Immature natural killer cell (primary cell): Measurements from ENCODE around the gene AHI1. TPM values are rescaled to one million over a fixed set of nuclear protein-coding genes. Genes with fewer than 3 reads are reported as not detected.

Source experiments
- DNase-seq, 3 donors: peaks; one replicate each; pipeline ENCODE4 v3.0.0; 2022; ENCODE audit warnings: mixed read lengths in 1 of 3
- H3K27ac Mint-ChIP-seq, 6 donors: one replicate each; pipeline ENCODE4 v1.8.0; 2020; ENCODE audit warnings: mixed read lengths in 6 of 6, mild to moderate bottlenecking in 5 of 6, inconsistent platforms in 4 of 6, moderate library complexity in 3 of 6
- H3K27me3 Mint-ChIP-seq, 3 donors: one replicate each; pipeline ENCODE4 v1.8.0; 2020 to 2021; ENCODE audit warnings: low read depth in 3 of 3, mild to moderate bottlenecking in 3 of 3, mixed read lengths in 3 of 3, moderate library complexity in 3 of 3, inconsistent platforms in 1 of 3
- H3K36me3 Mint-ChIP-seq, 3 donors: one replicate each; pipeline ENCODE4 v1.8.0; 2020; ENCODE audit warnings: mixed read lengths in 3 of 3, inconsistent platforms in 2 of 3, mild to moderate bottlenecking in 2 of 3
- H3K4me1 Mint-ChIP-seq, 2 donors: one replicate each; pipeline ENCODE4 v1.8.0; 2020; ENCODE audit warnings: inconsistent platforms in 2 of 2, mild to moderate bottlenecking in 2 of 2, mixed read lengths in 2 of 2, moderate library complexity in 1 of 2
- H3K4me3 Mint-ChIP-seq, 5 donors: one replicate each; pipeline ENCODE4 v1.8.0; 2020; ENCODE audit warnings: mild to moderate bottlenecking in 5 of 5, mixed read lengths in 5 of 5, inconsistent platforms in 3 of 5, moderate library complexity in 3 of 5
- H3K9me3 Mint-ChIP-seq, 6 donors: one replicate each; pipeline ENCODE4 v1.8.0; 2020; ENCODE audit warnings: mild to moderate bottlenecking in 6 of 6, mixed read lengths in 6 of 6, inconsistent platforms in 4 of 6, moderate library complexity in 3 of 6
- polyA plus RNA-seq, 3 donors: library from polyadenylated mRNA; unstranded; fragments of 300-500 nt; fragmentation: Illumina TruSeq; gene quantifications; one replicate each; pipeline ENCODE4 v1.2.3, GENCODE V29; 2021

The AHI1 gene
- polyA plus RNA-seq, 3 donors from 2014 or later, result 1.5 to 4.9 (median 4.5) TPM

GRCh38 chr6:135298455-135298854, 199.1 kb downstream of the AHI1 start:
- Mint-ChIP-seq H3K9me3 (no peaks in the 10 kb centered on the region), H3K4me1 (no peaks in the 10 kb centered on the region), H3K4me3 (no peak overlapping the region), H3K27me3 (no peaks in the 10 kb centered on the region), H3K36me3 (peaks cover 4 to 29% (median 12%) of the 10 kb centered on the region in 3 donors), H3K27ac (no peak overlapping the region)
- DNase-seq, result no peak

DNA sequence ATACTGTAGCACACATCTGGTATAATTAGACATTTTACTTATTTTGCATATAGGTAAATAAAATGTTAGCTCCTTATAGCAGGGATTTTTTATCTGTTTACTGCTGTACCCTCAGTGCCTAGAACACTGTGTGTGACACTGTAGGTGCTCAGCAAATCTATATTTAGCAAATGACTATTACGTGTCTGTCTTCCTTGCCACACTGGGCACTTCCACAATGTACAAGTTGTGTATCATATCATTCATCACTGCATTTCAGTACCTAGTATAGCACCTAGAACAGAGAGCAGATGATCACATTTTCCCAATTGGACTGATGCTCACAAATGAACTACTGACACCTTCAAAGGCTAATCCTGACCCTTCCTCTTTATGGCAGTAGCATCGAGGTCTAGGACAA, 200.8 kb downstream of the AHI1 start:
- H3K4me3 Mint-ChIP-seq, result no peak overlapping the region
- no peaks in the 10 kb centered on the region for H3K27me3 Mint-ChIP-seq
- H3K27ac Mint-ChIP-seq, result no peak overlapping the region
- no peak for DNase-seq
- H3K4me1 Mint-ChIP-seq, result no peaks in the 10 kb centered on the region
- peaks cover 4 to 26% (median 12%) of the 10 kb centered on the region in 3 donors for H3K36me3 Mint-ChIP-seq
- no peaks in the 10 kb centered on the region for H3K9me3 Mint-ChIP-seq

DNA sequence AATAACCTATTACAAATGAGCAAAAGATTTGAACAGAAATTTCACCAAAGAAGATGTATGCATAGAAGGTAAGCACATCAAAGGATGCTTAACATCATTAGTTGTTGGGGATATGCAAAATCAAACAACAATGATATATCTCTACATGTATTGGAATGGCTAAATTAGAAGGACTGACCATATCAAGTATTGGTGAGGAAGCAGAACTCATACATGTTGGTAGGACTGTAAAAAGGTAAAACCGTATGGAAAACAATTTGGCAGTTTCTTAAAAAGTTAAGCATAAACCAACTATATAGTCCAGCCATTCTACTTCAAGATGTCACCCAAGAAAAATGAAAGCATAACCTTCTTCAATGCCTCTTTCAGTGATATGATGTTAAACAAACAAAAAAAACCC, 202.5 kb downstream of the AHI1 start:
- Mint-ChIP-seq H3K4me3 (no peak overlapping the region), H3K4me1 (no peaks in the 10 kb centered on the region), H3K9me3 (no peaks in the 10 kb centered on the region), H3K36me3 (peaks cover 4 to 26% (median 9%) of the 10 kb centered on the region in 3 donors), H3K27me3 (no peaks in the 10 kb centered on the region), H3K27ac (no peak overlapping the region)
- no peak for DNase-seq

GRCh38 chr6:135291288-135292076, 206.1 kb downstream of the AHI1 start:
- DNase-seq, result no peak
- H3K27ac Mint-ChIP-seq, result no peak overlapping the region
- no peaks in the 10 kb centered on the region for H3K4me1 Mint-ChIP-seq
- peaks cover 4 to 23% (median 15%) of the 10 kb centered on the region in 3 donors for H3K36me3 Mint-ChIP-seq
- H3K4me3 Mint-ChIP-seq, result no peak overlapping the region
- no peaks in the 10 kb centered on the region for H3K27me3 Mint-ChIP-seq
- no peaks in the 10 kb centered on the region for H3K9me3 Mint-ChIP-seq

DNA sequence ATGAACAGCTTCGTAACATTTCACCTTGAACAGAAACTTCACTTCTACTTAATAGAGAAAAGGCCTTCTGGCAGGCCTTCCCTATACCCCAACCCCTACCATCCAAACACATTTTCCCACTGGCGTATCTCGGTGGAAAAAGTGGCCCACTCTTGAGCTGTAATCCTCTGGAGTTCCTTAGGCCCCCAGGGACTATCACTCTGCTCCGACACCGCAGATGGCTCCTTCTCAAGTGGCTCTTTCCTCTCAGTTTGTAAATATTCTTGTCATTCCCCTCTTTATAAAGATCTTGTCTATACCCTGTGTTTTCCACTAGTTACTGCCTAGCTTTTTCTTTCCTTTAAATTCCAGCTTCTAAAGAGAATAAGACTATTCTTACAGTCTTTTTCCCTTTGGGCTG, 207.7 kb downstream of the AHI1 start:
- no peak for DNase-seq
- no peak overlapping the region for H3K4me3 Mint-ChIP-seq
- no peaks in the 10 kb centered on the region for H3K27me3 Mint-ChIP-seq
- H3K27ac Mint-ChIP-seq, result no peak overlapping the region
- no peaks in the 10 kb centered on the region for H3K9me3 Mint-ChIP-seq
- peaks cover 0 to 14% (median 13%) of the 10 kb centered on the region in 3 donors for H3K36me3 Mint-ChIP-seq
- H3K4me1 Mint-ChIP-seq, result no peaks in the 10 kb centered on the region

DNA sequence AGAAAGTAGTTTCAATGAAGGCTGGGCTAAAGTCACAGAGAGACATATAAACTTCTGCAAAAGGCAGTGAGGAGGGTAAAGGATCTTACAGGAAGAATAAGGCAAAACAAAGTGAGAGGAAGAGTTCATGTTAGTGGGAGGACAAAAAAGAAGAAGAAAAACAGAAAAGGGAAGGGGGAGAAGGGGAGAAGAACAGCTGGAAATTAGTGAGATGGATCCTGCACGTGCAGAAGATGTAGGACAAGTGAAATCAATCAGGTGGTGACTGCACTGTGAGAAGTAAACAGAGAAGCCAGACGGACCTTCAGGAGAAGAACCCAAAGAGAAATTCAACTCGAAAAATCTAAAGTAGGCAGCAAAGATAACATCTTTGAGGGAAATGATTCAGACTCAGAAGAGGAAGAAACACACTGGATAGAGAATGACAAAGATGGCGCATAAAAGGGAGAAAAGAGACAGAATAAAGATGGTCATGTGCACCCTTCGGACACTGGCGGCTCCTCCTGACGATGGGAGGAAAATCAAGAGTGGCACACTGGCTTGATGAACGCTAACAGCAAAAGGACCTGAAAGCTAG, 210.5 kb downstream of the AHI1 start:
- H3K4me3 Mint-ChIP-seq, result no peak overlapping the region
- peaks cover 0 to 13% (median 9%) of the 10 kb centered on the region in 3 donors for H3K36me3 Mint-ChIP-seq
- no peak for DNase-seq
- peak overlapping the region in 1 of 6 donors; percentile 14 for H3K27ac Mint-ChIP-seq
- H3K27me3 Mint-ChIP-seq, result no peaks in the 10 kb centered on the region
- no peaks in the 10 kb centered on the region for H3K4me1 Mint-ChIP-seq
- H3K9me3 Mint-ChIP-seq, result no peaks in the 10 kb centered on the region

DNA sequence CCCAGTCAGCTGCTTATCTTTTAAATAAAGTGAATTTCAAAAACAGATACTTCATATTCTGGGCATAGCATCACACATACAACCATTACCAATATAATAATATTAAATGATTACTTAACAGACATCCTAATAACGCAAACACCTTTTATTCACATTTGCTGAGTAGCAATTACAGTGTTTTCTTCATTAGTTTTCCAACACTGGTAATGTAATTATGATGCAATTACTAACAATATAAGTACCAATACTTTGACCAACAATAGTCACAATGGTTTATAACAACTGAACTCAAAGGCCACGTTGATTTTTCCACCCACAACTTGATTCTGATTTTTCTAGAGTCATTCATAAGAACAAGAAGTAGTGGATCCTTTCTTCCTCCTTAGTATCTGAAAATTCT, 212.4 kb downstream of the AHI1 start:
- DNase-seq, result no peak
- Mint-ChIP-seq H3K27ac (no peak overlapping the region), H3K4me1 (no peaks in the 10 kb centered on the region), H3K27me3 (no peaks in the 10 kb centered on the region), H3K4me3 (no peak overlapping the region), H3K36me3 (peaks cover 0 to 13% (median 9%) of the 10 kb centered on the region in 3 donors), H3K9me3 (no peaks in the 10 kb centered on the region)

DNA sequence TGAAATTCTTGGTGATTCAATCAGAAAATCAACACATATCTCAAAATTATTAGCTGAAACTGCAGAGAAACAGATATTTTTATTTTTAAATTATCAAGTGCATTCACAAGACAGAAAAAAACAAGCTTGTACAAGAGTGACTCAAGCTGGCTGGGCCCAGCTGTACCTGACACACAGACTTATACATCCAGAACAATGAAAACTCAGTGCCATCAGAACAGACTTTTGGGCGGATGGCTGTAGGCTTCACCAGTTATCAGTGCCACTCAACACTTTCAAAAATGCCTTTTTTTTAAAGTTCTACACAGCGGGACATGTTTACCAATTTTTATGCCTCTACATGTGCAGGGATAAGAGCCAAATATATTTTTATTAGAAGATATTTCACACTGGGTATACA, 213.6 kb downstream of the AHI1 start:
- DNase-seq, result no peak
- no peaks in the 10 kb centered on the region for H3K27me3 Mint-ChIP-seq
- no peaks in the 10 kb centered on the region for H3K4me1 Mint-ChIP-seq
- H3K36me3 Mint-ChIP-seq, result peaks cover 0 to 13% (median 9%) of the 10 kb centered on the region in 3 donors
- H3K27ac Mint-ChIP-seq, result no peak overlapping the region
- no peaks in the 10 kb centered on the region for H3K9me3 Mint-ChIP-seq
- no peak overlapping the region for H3K4me3 Mint-ChIP-seq

GRCh38 chr6:135282395-135282794, 215.1 kb downstream of the AHI1 start:
- no peak overlapping the region for H3K4me3 Mint-ChIP-seq
- no peak for DNase-seq
- H3K27ac Mint-ChIP-seq, result no peak overlapping the region
- no peaks in the 10 kb centered on the region for H3K9me3 Mint-ChIP-seq
- no peaks in the 10 kb centered on the region for H3K4me1 Mint-ChIP-seq
- H3K36me3 Mint-ChIP-seq, result peaks cover 0 to 11% (median 8%) of the 10 kb centered on the region in 3 donors
- H3K27me3 Mint-ChIP-seq, result no peaks in the 10 kb centered on the region

- Mint-ChIP-seq H3K4me3 (no peak overlapping the region), H3K27ac (no peak overlapping the region), H3K9me3 (no peaks in the 10 kb centered on the region), H3K4me1 (no peaks in the 10 kb centered on the region), H3K27me3 (no peaks in the 10 kb centered on the region), H3K36me3 (peaks cover 0 to 7% (median 4%) of the 10 kb centered on the region in 3 donors)
- no peak for DNase-seq
Measured at GRCh38 chr6:135281964-135282363, 215.6 kb downstream of the AHI1 start.

DNA sequence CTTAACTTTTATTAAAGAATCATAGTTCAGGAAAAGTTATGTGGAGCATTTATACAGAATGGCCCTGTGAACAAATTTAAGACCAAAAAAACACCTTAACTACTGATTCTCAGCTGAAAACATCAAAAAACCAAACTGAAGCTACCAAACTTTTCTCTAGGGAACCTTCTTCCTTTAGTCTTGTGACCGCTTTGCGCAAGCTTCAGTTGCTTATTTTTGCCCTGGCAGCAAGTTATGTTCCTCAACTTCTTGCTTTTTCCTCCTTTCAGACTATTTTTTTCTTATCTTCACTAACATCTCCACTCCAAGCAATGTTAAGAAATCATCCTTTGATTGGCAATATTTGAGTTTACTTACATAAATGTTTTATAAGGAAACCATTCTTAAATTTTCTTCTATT, 216.3 kb downstream of the AHI1 start:
- no peaks in the 10 kb centered on the region for H3K9me3 Mint-ChIP-seq
- H3K4me3 Mint-ChIP-seq, result no peak overlapping the region
- H3K27ac Mint-ChIP-seq, result no peak overlapping the region
- no peaks in the 10 kb centered on the region for H3K27me3 Mint-ChIP-seq
- peaks cover 0 to 6% (median 0%) of the 10 kb centered on the region in 3 donors for H3K36me3 Mint-ChIP-seq
- no peaks in the 10 kb centered on the region for H3K4me1 Mint-ChIP-seq
- DNase-seq, result no peak

DNA sequence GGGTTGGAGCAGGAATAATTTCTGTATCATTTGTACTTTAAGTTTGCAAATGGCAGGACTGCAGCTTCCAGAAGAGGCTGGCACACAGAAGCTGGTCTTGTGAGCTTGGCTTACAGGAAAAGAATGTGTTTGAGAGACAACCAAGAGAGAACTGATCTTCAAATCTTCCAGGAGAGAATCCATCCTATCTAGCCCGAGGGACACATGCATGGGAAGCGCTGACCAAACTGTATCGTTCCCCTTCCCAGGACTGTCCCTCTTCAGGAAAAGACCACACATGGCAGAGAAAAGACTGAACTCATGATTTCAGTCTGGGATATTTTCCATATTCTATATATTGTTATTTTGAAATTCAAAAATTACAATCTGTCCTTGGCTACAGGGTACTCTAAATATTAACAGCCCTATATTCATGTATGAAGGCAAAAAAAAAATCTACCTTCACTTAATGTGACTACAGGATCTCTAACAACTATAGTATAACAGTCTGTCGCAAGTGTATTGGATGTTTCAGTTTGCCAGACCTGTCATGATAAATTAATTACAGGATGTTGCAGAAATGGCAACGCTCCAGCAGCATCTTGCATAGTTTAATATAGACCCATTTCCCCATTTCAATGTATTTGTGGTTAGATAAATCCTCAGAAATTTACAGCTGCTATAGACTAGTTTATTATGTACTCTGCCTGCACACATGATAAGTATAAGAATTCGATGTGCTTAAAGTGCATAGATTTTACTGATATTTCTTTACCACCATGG, 217.0 kb downstream of the AHI1 start:
- H3K4me1 Mint-ChIP-seq, result no peaks in the 10 kb centered on the region
- H3K27ac Mint-ChIP-seq, result no peak overlapping the region
- H3K27me3 Mint-ChIP-seq, result peaks cover 0 to 3% (median 0%) of the 10 kb centered on the region in 3 donors
- DNase-seq, result no peak
- H3K9me3 Mint-ChIP-seq, result no peaks in the 10 kb centered on the region
- peaks cover 0 to 3% (median 0%) of the 10 kb centered on the region in 3 donors for H3K36me3 Mint-ChIP-seq
- no peak overlapping the region for H3K4me3 Mint-ChIP-seq

GRCh38 chr6:135277422-135277821, 220.1 kb downstream of the AHI1 start:
- DNase-seq, result no peak
- Mint-ChIP-seq H3K27ac (no peak overlapping the region), H3K4me3 (no peak overlapping the region), H3K4me1 (no peaks in the 10 kb centered on the region), H3K27me3 (peaks cover 0 to 7% (median 3%) of the 10 kb centered on the region in 3 donors), H3K9me3 (no peaks in the 10 kb centered on the region), H3K36me3 (no peaks in the 10 kb centered on the region)
